ENCODE measurements around the gene ZNF823.
A peak's percentile ranks its signal among the peaks of the same experiment; 100 is the strongest.
"Not testable (repeated sequence)": the region's sequence is repeated elsewhere in the genome, so short reads cannot be mapped to it uniquely, and the experiment has no call there.

Gene ZNF823

GRCh38 chr19:11738746-11739620 is at the start of gene ZNF823:
ZNF823 (minus strand) TSS chr19:11738946; CDS start chr19:11738819, 127 bp downstream.
- DNase-seq, result peak; percentile 97

- no peak for DNase-seq
These were observed 48.8 kb upstream of the ZNF823 start for GRCh38 chr19:11787536-11787935.

DNA sequence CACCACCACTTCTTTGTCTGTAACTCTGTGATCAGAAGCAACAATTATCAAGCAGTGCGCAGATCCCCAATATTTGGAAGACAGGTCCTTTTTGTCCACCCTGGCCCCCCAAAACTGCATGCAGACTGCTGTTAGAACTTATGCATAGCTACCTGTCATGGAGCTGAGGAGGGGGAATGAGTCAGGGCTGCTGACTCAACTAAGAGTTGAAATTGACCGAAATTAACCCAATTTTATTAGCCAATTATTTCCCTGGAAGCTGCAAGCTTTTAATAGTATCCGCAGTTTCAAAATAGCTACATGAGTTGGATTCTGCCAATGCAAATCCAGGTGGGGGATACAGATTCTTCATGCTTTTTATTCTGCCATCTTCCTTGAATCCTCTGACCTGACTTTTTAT is 45.6 kb upstream of the ZNF823 start:
- no peak for DNase-seq

DNA sequence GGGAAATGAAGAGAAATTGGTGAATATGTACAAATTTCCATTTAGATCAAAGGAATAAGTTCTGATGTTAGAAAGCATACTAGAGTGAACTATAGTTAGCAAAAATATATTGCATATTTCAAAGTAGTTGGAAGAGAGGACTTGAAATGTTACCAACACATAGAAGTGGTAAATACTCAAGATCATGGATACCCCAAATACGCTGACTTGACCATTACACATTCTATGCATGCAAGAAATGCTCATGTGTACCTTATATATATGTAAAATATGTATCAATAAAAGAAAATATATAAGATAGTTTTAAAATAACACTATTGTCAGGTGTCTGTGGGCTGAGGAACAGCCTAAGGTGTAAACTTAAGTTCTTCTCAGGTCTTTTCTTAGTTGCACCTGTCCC is 45.0 kb upstream of the ZNF823 start:
- DNase-seq, result no peak

GRCh38 chr19:11781295-11782057 is 42.7 kb upstream of the ZNF823 start:
- no peak for DNase-seq

DNA sequence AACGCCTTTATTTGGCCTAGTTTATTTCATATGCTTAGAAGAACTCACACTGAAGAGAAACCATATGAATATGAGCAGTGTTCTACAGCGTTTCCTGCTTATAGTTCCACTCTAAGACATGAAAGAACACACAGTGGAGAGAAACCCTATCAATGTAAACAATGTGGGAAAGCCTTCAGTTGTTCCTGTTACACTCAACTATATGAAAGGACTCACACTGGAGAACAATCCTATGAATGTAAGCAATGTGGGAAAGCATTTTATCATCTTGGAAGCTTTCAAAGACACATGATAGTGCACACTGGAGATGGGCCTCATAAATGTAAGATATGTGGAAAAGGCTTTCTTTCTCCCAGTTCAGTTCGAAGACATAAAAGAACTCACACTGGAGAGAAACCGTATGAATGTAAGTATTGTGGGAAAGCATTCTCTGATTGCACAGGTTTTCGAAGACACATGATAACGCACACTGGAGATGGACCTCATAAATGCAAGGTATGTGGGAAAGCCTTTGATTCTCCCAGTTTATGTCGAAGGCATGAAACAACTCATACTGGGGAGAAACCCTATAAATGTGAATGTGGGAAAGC is 41.8 kb upstream of the ZNF823 start:
- no peak for DNase-seq

- DNase-seq, result not testable (repeated sequence)
These were observed 37.9 kb upstream of the ZNF823 start for GRCh38 chr19:11776669-11777068.

GRCh38 chr19:11771520-11771919 is 32.8 kb upstream of the ZNF823 start:
- DNase-seq, result not testable (repeated sequence)

- no peak for DNase-seq
These were observed 31.2 kb upstream of the ZNF823 start for GRCh38 chr19:11769995-11770394.

- no peak for DNase-seq
These were observed 28.9 kb upstream of the ZNF823 start for GRCh38 chr19:11767633-11768133.

DNA sequence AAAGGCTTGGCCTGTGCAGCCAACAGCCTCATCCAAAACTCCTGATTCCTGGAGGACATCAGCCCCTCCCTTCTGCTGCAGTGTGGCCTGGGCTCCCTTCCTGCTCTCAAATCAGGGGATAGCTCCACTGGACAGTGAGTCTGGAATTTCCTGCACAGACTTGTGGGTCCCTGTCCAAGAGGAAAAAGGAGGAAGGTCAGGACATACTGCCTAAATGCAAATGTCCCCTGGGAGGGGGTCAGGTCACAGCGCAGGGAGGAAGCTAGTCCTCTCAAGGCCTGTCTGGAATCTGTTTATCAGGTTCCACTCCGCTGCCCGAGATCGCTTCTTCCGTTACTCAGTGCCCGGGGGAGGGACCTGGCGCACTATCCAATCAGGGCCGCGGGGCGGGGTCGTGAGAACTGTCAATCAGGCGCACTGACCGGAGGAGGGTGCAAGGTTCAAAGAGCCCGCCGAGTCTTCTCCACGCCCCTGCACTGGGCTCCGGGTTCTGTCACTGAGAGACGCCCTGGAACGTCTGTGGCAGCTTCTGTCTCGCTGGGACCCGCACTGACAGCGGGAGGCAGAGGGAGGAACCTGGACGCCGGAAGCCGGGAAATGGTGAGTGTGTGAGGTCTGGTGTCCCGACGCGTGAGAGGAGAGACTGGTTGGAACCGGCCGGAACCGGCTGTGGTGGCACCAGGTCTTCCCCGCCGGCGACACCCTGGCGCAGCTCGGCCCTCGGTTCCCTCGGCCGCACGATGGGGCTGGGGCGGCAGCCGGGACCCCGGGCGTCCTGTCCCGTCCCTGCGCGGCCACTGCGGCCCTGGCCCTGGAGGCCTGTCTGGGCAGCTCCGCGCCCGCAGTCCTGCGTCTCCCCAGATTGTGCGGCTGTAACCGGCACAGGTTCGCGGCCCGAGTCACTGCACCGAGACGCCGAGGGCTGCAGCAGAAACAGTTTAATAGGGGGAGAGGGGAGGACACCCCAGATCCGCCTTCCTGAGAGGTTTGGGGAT is 28.1 kb upstream of the ZNF823 start, which contains the start of gene ZNF441:
Gene ZNF441 (plus strand): TSS at position 404 of the 995 bp plus-strand sequence. CDS start 194 bp downstream, at position 598.
- peak; percentile 91 for DNase-seq

DNA sequence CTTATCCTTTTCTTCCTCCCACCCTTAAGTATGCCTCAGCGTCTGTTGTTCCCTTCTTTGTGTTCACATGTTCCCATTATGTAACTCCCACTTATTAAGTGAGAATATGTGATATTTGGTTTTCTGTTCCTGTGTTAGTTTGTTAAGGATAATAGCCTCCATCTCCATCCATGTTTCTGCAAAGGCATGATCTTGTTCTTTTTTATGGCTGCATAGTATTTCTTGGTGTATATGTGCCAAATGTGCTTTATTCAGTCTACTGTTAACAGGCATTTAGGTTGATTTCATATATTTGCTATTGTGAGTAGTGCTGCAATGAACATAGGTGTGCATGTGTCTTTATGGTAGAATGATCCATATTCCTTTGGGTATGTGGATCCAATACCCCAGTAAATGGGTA is 24.9 kb upstream of the ZNF823 start:
- DNase-seq, result no peak

DNA sequence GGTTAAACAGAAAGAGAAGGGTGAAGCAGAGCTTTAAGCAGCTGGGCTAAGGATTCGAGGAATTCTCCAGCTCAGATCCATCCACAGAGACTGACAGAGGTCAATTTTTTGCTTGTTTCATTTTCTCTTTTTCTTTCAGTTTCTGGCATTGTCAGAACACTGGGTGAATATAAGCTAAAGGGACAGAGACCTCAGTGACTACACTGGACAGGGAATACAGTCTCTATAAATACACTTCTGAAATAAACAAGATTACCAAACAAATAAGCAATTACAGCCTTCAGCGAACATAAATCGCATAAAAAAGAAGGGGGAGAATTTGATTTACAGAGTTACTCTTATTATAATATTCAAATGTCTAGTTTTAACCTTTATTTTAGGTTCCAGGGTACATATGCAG is 24.4 kb upstream of the ZNF823 start:
- DNase-seq, result no peak

- no peak for DNase-seq
These were observed 21.1 kb upstream of the ZNF823 start for GRCh38 chr19:11759805-11760204.

DNA sequence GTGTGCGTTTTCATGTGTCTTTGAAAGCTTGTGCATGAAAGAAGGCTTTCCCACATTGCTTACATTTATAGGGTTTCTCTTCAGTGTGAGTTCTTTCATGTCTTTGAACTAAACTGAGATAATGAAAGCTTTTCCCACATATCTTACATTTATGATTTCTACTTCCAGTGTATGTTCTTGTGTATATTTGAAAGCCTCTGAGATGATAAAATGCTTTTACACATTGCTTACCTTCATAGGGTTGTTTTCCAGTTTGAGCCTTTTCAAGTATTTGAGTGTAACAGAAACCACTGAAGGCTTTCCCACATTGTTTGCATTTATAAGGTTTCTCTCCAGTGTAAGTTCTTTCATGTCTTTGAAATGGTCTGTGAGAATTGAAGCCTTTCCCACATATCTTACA is 18.2 kb upstream of the ZNF823 start:
- no peak for DNase-seq

DNA sequence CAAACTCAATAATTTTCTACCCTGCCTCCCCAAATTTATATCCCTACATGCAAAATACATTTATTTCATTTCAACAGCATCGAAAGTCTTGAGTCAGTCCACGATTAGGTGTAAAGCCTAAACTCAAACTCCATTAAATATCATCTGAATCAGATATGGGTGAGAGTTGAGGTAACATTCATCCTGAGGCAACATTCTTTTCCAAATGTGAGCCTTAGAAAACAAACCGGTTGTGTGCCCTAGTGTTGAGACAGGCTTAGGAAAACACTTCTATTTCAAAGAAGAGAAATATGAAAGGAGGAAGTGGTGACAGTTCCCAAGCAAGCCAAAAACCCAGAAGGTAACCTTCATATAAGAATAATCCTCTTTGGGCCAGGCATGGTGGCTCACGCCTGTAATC is 15.9 kb upstream of the ZNF823 start:
- no peak for DNase-seq

DNA sequence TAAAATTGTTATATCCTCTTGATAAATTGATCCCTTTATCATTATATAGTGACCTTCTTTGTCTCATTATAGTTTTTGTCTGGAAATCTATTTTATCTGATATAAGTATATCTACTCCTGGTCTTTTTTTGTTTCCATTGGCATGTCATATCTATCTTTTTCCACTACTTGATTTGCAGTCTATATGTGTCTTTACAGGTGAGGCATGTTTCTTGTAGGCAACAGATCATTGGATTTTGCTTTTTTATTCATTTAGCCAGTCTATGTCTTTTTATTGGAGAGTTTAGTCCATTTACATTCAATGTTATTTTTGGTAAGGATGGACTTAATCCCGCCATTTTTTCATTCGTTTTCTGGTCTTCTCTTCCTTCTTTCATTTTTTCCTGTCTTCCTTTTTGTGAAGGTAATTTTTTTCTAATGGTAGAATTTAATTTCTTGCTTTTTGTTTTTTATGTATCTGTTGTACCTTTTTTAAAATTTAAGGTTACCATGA is 13.5 kb upstream of the ZNF823 start:
- no peak for DNase-seq

GRCh38 chr19:11749751-11750150 is 11.0 kb upstream of the ZNF823 start:
- no peak for DNase-seq

- no peak for DNase-seq
These were observed 8.5 kb upstream of the ZNF823 start for GRCh38 chr19:11747277-11747676.

- DNase-seq, result no peak
These were observed 7.1 kb upstream of the ZNF823 start for GRCh38 chr19:11745869-11746268.

- DNase-seq, result no peak
These were observed 591 bp downstream of the ZNF823 start for GRCh38 chr19:11737964-11738745.
